HepG2 (cell line): Measurements from ENCODE around the gene ATP2A2. TPM values are rescaled to one million over a fixed set of nuclear protein-coding genes. Genes with fewer than 3 reads are reported as not detected.
A peak's percentile ranks its signal among the peaks of the same experiment; 100 is the strongest.

ENCODE experiments used
- ATF1 ChIP-seq: IDR thresholded peaks from 2 replicates; pipeline ENCODE4 v1.6.1; 2016; ENCODE audit warnings: mild to moderate bottlenecking, control low read depth
- DNMT1 ChIP-seq: sonication (generic); formaldehyde crosslinking; IDR thresholded peaks from 2 replicates; pipeline ENCODE4 v1.5.1; 2020; ENCODE audit warnings: mild to moderate bottlenecking, missing genetic modification reagents
- ERF ChIP-seq: IDR thresholded peaks from 2 replicates; pipeline ENCODE4 v1.6.1; 2018; ENCODE audit warnings: missing biosample characterization, missing genetic modification reagents
- HOXA5 ChIP-seq: sonication (generic); formaldehyde crosslinking; IDR thresholded peaks from 2 replicates; pipeline ENCODE4 v1.4.0; 2020; ENCODE audit warnings: missing genetic modification reagents
- HOXD1 ChIP-seq: sonication (generic); formaldehyde crosslinking; IDR thresholded peaks from 2 replicates; pipeline ENCODE4 v1.5.0; 2020; ENCODE audit warnings: missing genetic modification reagents
- JARID2 ChIP-seq: sonication (generic); formaldehyde crosslinking; IDR thresholded peaks from 2 replicates; pipeline ENCODE4 v1.8.1; 2023; ENCODE audit warnings: missing genetic modification reagents, inconsistent platforms; ENCODE audit not compliant: insufficient replicate concordance
- KAT8 ChIP-seq: IDR thresholded peaks from 2 replicates; pipeline ENCODE4 v1.6.1; 2016; ENCODE audit warnings: missing genetic modification reagents, missing compliant biosample characterization
- KLF11 ChIP-seq: IDR thresholded peaks from 2 replicates; pipeline ENCODE4 v1.6.1; 2016; ENCODE audit warnings: missing compliant biosample characterization
- MAZ ChIP-seq, 2 experiments: sonication (generic) in 1 of 2; formaldehyde crosslinking in 1 of 2; IDR thresholded peaks; 2 replicates each; pipeline versions ENCODE4 v1.5.0 to v1.6.1; 2012 to 2020; ENCODE audit warnings: low read depth in 2 of 2, mild to moderate bottlenecking in 2 of 2, borderline replicate concordance in 1 of 2, improper control_type of control experiment in 1 of 2, low read length in 1 of 2, missing genetic modification reagents in 1 of 2, moderate library complexity in 1 of 2
- NONO ChIP-seq, 2 experiments: fragments of 450-650 bp in 1 of 2; sonication (generic) in 1 of 2; formaldehyde crosslinking in 1 of 2; IDR thresholded peaks in 1 of 2; conservative IDR thresholded peaks in 1 of 2; 2 replicates each; pipeline versions ENCODE4 v1.6.1 to v1.8.0; 2017 to 2022; ENCODE audit warnings: mild to moderate bottlenecking in 1 of 2, missing genetic modification reagents in 1 of 2, moderate library complexity in 1 of 2
- POGZ ChIP-seq: sonication (generic); formaldehyde crosslinking; IDR thresholded peaks from 2 replicates; pipeline ENCODE4 v1.4.0; 2020; ENCODE audit warnings: mild to moderate bottlenecking, missing genetic modification reagents
- RXRB ChIP-seq: IDR thresholded peaks from 2 replicates; pipeline ENCODE4 v1.6.1; 2016; ENCODE audit warnings: borderline replicate concordance, missing genetic modification reagents, missing compliant biosample characterization
- ZFAT ChIP-seq: sonication (generic); formaldehyde crosslinking; conservative IDR thresholded peaks from 2 replicates; pipeline ENCODE4 v1.8.1; 2023; ENCODE audit warnings: missing genetic modification reagents, inconsistent platforms
- ZFP36 ChIP-seq: fragments of 150-350 bp; IDR thresholded peaks from 2 replicates; pipeline ENCODE4 v1.6.1; 2018; ENCODE audit warnings: borderline replicate concordance, low read length, low read depth; ENCODE audit not compliant: partially characterized antibody
- ZNF432 ChIP-seq: sonication (generic); formaldehyde crosslinking; IDR thresholded peaks from 2 replicates; pipeline ENCODE4 v1.5.0; 2020; ENCODE audit warnings: missing genetic modification reagents, mild to moderate bottlenecking, borderline replicate concordance
- ZNF629 ChIP-seq: sonication (generic); formaldehyde crosslinking; conservative IDR thresholded peaks from 2 replicates; pipeline ENCODE4 v1.5.0; 2020; ENCODE audit warnings: missing genetic modification reagents
- ZNF652 ChIP-seq: IDR thresholded peaks from 2 replicates; pipeline ENCODE4 v1.6.1; 2016; ENCODE audit warnings: low read depth, borderline replicate concordance
- ZNF816 ChIP-seq: sonication (generic); formaldehyde crosslinking; IDR thresholded peaks from 2 replicates; pipeline ENCODE4 v1.8.0; 2022; ENCODE audit warnings: missing genetic modification reagents, mild to moderate bottlenecking, borderline replicate concordance
- polyA plus RNA-seq, 8 experiments: library from polyadenylated mRNA; depleted of rRNA in 3 of 8; stranded (reverse) in 7 of 8; unstranded in 1 of 8; fragments of >200 nt; fragmentation: Illumina TruSeq in 4 of 8; extraction: Trizol in 4 of 8; gene quantifications; 2 replicates each; pipeline versions ENCODE4 v1.2.1 to v1.2.3, GENCODE V29; 2011 to 2016; ENCODE audit warnings: low read depth in 4 of 8, missing spikeins in 1 of 8, mixed read lengths in 1 of 8; ENCODE audit not compliant: insufficient read depth in 1 of 8
- total RNA-seq, 5 experiments: library from RNA; depleted of rRNA; stranded (reverse); fragments of >200 nt; fragmentation: Illumina TruSeq; extraction: Trizol; gene quantifications; 2 replicates each; pipeline ENCODE4 v1.2.3, GENCODE V29; 2016; ENCODE audit warnings: low read depth in 1 of 5
- TF ChIP-seq, protein P1 (sequence below): sonication (generic); formaldehyde crosslinking; IDR thresholded peaks from 2 replicates; pipeline ENCODE4 v1.5.1; 2020; ENCODE audit warnings: mild to moderate bottlenecking, missing genetic modification reagents, moderate library complexity
- TF ChIP-seq, protein P2 (sequence below): sonication (generic); formaldehyde crosslinking; IDR thresholded peaks from 2 replicates; pipeline ENCODE4 v1.9.0; 2021; ENCODE audit warnings: missing genetic modification reagents, borderline replicate concordance

Gene ATP2A2
- total and polyA plus RNA-seq, 2 of the 13 experiments (the other 11 are each of a cell fraction or from before 2014, with no cell fraction given), result 35.4 to 85.5 TPM

DNA sequence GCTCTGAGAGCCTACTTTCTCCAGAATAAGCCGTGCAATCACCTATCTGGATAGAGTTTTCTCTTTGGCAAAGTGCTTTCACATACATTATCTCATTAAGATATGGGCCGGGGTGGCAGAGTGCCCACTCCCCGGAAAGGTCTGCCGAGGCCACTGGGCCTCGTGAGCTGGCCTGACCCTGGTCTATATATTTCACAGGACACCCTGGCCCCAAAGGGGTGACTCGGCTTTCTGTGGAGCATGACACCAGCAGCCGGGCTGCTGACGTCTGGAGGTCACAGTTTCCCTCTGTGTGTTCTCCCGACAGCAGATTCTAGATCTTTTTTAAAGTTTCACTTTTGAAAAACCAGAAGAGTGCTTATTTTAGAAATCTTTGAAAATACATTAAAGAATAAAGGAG lies 27.9 kb upstream of the ATP2A2 start (continued):
- TF ChIP-seq ZNF629 (CRISPR knock-in tag), result peak; percentile 59
- TF ChIP-seq HOXD1 (CRISPR knock-in tag), result no peak
- no peak for TF ChIP-seq NONO (IDR thresholded peaks at IDR 0.05)
- TF ChIP-seq NONO (CRISPR knock-in tag; conservative IDR thresholded peaks at IDR 0.05), result no peak
- no peak for TF ChIP-seq ZFP36
- 0 out of 2 replicates have a peak, but pooled peaks have one; percentile 13 for TF ChIP-seq RXRB (CRISPR knock-in tag)
- TF ChIP-seq ZNF652, result no peak
- TF ChIP-seq, protein P1, sequence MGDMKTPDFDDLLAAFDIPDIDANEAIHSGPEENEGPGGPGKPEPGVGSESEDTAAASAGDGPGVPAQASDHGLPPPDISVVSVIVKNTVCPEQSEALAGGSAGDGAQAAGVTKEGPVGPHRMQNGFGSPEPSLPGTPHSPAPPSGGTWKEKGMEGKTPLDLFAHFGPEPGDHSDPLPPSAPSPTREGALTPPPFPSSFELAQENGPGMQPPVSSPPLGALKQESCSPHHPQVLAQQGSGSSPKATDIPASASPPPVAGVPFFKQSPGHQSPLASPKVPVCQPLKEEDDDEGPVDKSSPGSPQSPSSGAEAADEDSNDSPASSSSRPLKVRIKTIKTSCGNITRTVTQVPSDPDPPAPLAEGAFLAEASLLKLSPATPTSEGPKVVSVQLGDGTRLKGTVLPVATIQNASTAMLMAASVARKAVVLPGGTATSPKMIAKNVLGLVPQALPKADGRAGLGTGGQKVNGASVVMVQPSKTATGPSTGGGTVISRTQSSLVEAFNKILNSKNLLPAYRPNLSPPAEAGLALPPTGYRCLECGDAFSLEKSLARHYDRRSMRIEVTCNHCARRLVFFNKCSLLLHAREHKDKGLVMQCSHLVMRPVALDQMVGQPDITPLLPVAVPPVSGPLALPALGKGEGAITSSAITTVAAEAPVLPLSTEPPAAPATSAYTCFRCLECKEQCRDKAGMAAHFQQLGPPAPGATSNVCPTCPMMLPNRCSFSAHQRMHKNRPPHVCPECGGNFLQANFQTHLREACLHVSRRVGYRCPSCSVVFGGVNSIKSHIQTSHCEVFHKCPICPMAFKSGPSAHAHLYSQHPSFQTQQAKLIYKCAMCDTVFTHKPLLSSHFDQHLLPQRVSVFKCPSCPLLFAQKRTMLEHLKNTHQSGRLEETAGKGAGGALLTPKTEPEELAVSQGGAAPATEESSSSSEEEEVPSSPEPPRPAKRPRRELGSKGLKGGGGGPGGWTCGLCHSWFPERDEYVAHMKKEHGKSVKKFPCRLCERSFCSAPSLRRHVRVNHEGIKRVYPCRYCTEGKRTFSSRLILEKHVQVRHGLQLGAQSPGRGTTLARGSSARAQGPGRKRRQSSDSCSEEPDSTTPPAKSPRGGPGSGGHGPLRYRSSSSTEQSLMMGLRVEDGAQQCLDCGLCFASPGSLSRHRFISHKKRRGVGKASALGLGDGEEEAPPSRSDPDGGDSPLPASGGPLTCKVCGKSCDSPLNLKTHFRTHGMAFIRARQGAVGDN (CRISPR knock-in tag), result peak; percentile 45; the same call in 1 of the 2 replicates
- TF ChIP-seq DNMT1 (CRISPR knock-in tag), result no peak
- no peak for TF ChIP-seq ERF (CRISPR knock-in tag)
- TF ChIP-seq POGZ (CRISPR knock-in tag), result no peak
- 0 out of 2 replicates have a peak, but pooled peaks have one; percentile 36 for TF ChIP-seq ATF1 (CRISPR knock-in tag)
- TF ChIP-seq, protein P2, sequence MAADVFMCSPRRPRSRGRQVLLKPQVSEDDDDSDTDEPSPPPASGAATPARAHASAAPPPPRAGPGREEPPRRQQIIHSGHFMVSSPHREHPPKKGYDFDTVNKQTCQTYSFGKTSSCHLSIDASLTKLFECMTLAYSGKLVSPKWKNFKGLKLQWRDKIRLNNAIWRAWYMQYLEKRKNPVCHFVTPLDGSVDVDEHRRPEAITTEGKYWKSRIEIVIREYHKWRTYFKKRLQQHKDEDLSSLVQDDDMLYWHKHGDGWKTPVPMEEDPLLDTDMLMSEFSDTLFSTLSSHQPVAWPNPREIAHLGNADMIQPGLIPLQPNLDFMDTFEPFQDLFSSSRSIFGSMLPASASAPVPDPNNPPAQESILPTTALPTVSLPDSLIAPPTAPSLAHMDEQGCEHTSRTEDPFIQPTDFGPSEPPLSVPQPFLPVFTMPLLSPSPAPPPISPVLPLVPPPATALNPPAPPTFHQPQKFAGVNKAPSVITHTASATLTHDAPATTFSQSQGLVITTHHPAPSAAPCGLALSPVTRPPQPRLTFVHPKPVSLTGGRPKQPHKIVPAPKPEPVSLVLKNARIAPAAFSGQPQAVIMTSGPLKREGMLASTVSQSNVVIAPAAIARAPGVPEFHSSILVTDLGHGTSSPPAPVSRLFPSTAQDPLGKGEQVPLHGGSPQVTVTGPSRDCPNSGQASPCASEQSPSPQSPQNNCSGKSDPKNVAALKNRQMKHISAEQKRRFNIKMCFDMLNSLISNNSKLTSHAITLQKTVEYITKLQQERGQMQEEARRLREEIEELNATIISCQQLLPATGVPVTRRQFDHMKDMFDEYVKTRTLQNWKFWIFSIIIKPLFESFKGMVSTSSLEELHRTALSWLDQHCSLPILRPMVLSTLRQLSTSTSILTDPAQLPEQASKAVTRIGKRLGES (CRISPR knock-in tag), result no peak
- no peak for TF ChIP-seq ZNF432 (CRISPR knock-in tag)
- no peak for TF ChIP-seq JARID2 (CRISPR knock-in tag)
- TF ChIP-seq MAZ (IDR thresholded peaks at IDR 0.05; ENCODE audit: borderline replicate concordance, low read depth, low read length), result no peak
- no peak for TF ChIP-seq MAZ (CRISPR knock-in tag; IDR thresholded peaks at IDR 0.05; ENCODE audit: low read depth)
- TF ChIP-seq ZFAT (CRISPR knock-in tag), result peak; percentile 88
- no peak for TF ChIP-seq KLF11
- no peak for TF ChIP-seq ZNF816 (CRISPR knock-in tag)
- no peak for TF ChIP-seq HOXA5 (CRISPR knock-in tag)
- TF ChIP-seq KAT8 (CRISPR knock-in tag), result 0 out of 2 replicates have a peak, but pooled peaks have one; percentile 14
